Measurements from ENCODE around the gene PCNX1.

The PCNX1 gene

GRCh38 chr14:70881549-70882177 lies 25.6 kb upstream of the PCNX1 start:
- TF ChIP-seq REST (IDR thresholded peaks at IDR 0.05; ENCODE audit: insufficient read depth in 1 of 2, low read depth in 2 of 2, low read length in 2 of 2) (no peak), FOXP2 (optimal IDR thresholded peaks at IDR 0.05; ENCODE audit: borderline replicate concordance, extremely low read depth, extremely low read length, insufficient read depth) (no peak), POLR2AphosphoS5 (IDR thresholded peaks at IDR 0.05; ENCODE audit: low read depth, low read length) (no peak), TAF1 (IDR thresholded peaks at IDR 0.05; ENCODE audit: borderline replicate concordance, insufficient read depth, low read length) (no peak), SIN3A (IDR thresholded peaks at IDR 0.05; ENCODE audit: borderline replicate concordance, insufficient read depth, low read length) (no peak)

GRCh38 chr14:70882776-70883492 lies 24.3 kb upstream of the PCNX1 start:
- TF ChIP-seq REST (IDR thresholded peaks at IDR 0.05; ENCODE audit: insufficient read depth in 1 of 2, low read depth in 2 of 2, low read length in 2 of 2) (0 out of 4 replicates have a peak, but pooled peaks of 1 of the 2 experiments have one; percentile 27), SIN3A (IDR thresholded peaks at IDR 0.05; ENCODE audit: borderline replicate concordance, insufficient read depth, low read length) (no peak), FOXP2 (optimal IDR thresholded peaks at IDR 0.05; ENCODE audit: borderline replicate concordance, extremely low read depth, extremely low read length, insufficient read depth) (no peak)

GRCh38 chr14:70884595-70885342 lies 22.5 kb upstream of the PCNX1 start:
- no peak for TF ChIP-seq TAF1 (IDR thresholded peaks at IDR 0.05; ENCODE audit: borderline replicate concordance, insufficient read depth, low read length)

- TF ChIP-seq TAF1 (IDR thresholded peaks at IDR 0.05; ENCODE audit: borderline replicate concordance, insufficient read depth, low read length) = no peak
- no peak for TF ChIP-seq FOXP2 (optimal IDR thresholded peaks at IDR 0.05; ENCODE audit: borderline replicate concordance, extremely low read depth, extremely low read length, insufficient read depth)
- TF ChIP-seq REST (IDR thresholded peaks at IDR 0.05; ENCODE audit: insufficient read depth in 1 of 2, low read depth in 2 of 2, low read length in 2 of 2) = no peak
- TF ChIP-seq SIN3A (IDR thresholded peaks at IDR 0.05; ENCODE audit: borderline replicate concordance, insufficient read depth, low read length) = no peak
Observed at GRCh38 chr14:70885343-70886022, 21.8 kb upstream of the PCNX1 start.

- TF ChIP-seq SIN3A (IDR thresholded peaks at IDR 0.05; ENCODE audit: borderline replicate concordance, insufficient read depth, low read length) (no peak), POLR2AphosphoS5 (IDR thresholded peaks at IDR 0.05; ENCODE audit: low read depth, low read length) (no peak), TAF1 (IDR thresholded peaks at IDR 0.05; ENCODE audit: borderline replicate concordance, insufficient read depth, low read length) (no peak), REST (IDR thresholded peaks at IDR 0.05; ENCODE audit: insufficient read depth in 1 of 2, low read depth in 2 of 2, low read length in 2 of 2) (no peak), FOXP2 (optimal IDR thresholded peaks at IDR 0.05; ENCODE audit: borderline replicate concordance, extremely low read depth, extremely low read length, insufficient read depth) (no peak)
Observed at GRCh38 chr14:70886421-70887206, 20.6 kb upstream of the PCNX1 start.

Data from PFSK-1 (cell line).